Keratinocyte (primary cell): ENCODE data around the gene IGFBP3. TPM values are rescaled to one million over a fixed set of nuclear protein-coding genes. Genes with fewer than 3 reads are reported as not detected.

Experiments used
- DNase-seq: peaks from one replicate; pipeline ENCODE4 v3.0.0-alpha.2; 2011; ENCODE audit warnings: low read depth, missing footprints, low spot score
- FAIRE-seq: peaks from 2 replicates; lab custom pipeline; 2011; peaks lifted over from hg19 to GRCh38; lab: Jason Lieb, UNC
- H2AFZ ChIP-seq: 2 replicates; pipeline ENCODE4 v1.6.0; 2012; ENCODE audit warnings: low read length, control low read depth, inconsistent platforms; ENCODE audit not compliant: control insufficient read depth
- H3K27ac ChIP-seq: 2 replicates; pipeline ENCODE4 v1.5.1; 2011; ENCODE audit warnings: low read length; ENCODE audit not compliant: control insufficient read depth, insufficient read depth
- H3K27me3 ChIP-seq: 3 replicates; pipeline ENCODE4 v1.6.0; 2011; ENCODE audit warnings: low read length; ENCODE audit not compliant: control insufficient read depth, insufficient read depth; ENCODE audit errors: extremely low read depth
- H3K36me3 ChIP-seq, 2 experiments: 2 replicates in 1 of 2; 3 replicates in 1 of 2; pipeline ENCODE4 v1.5.1; 2011; ENCODE audit warnings: low read length in 2 of 2, mild to moderate bottlenecking in 1 of 2; ENCODE audit not compliant: control insufficient read depth in 2 of 2, insufficient read depth in 2 of 2; ENCODE audit errors: extremely low read depth in 1 of 2
- H3K4me1 ChIP-seq: 3 replicates; pipeline ENCODE4 v1.5.1; 2011; ENCODE audit warnings: low read length; ENCODE audit not compliant: control insufficient read depth, insufficient read depth; ENCODE audit errors: extremely low read depth
- H3K4me2 ChIP-seq: 3 replicates; pipeline ENCODE4 v1.6.0; 2011; ENCODE audit warnings: low read depth, low read length; ENCODE audit not compliant: control insufficient read depth, insufficient read depth; ENCODE audit errors: extremely low read depth
- H3K4me3 ChIP-seq, 3 experiments: fragments of 200-600 bp in 1 of 3; sonication (generic) in 1 of 3; 2 replicates in 2 of 3; 3 replicates in 1 of 3; pipeline ENCODE4 v1.5.1; 2011 to 2016; ENCODE audit warnings: low read length in 3 of 3, mild to moderate bottlenecking in 3 of 3, control low read depth in 2 of 3, inconsistent platforms in 1 of 3, low read depth in 1 of 3, mixed read lengths in 1 of 3, mixed run types in 1 of 3, moderate library complexity in 1 of 3; ENCODE audit not compliant: control insufficient read depth in 2 of 3, insufficient read depth in 2 of 3; ENCODE audit errors: extremely low read depth in 1 of 3
- H3K79me2 ChIP-seq: 2 replicates; pipeline ENCODE4 v1.6.0; 2012; ENCODE audit warnings: low read length; ENCODE audit not compliant: control insufficient read depth, insufficient read depth
- H3K9ac ChIP-seq: 3 replicates; pipeline ENCODE4 v1.6.0; 2011; ENCODE audit warnings: low read length; ENCODE audit not compliant: control insufficient read depth, insufficient read depth; ENCODE audit errors: extremely low read depth
- H3K9me1 ChIP-seq: 3 replicates; pipeline ENCODE4 v1.6.0; 2011; ENCODE audit warnings: low read length; ENCODE audit not compliant: control insufficient read depth, insufficient read depth; ENCODE audit errors: extremely low read depth
- H3K9me3 ChIP-seq: 2 replicates; pipeline ENCODE4 v1.5.1; 2012; ENCODE audit warnings: low read depth, low read length; ENCODE audit not compliant: control insufficient read depth
- H4K20me1 ChIP-seq: 3 replicates; pipeline ENCODE4 v1.6.0; 2011; ENCODE audit warnings: low read length; ENCODE audit not compliant: control insufficient read depth, insufficient read depth; ENCODE audit errors: extremely low read depth
- CTCF ChIP-seq, 3 experiments: IDR thresholded peaks in 1 of 3; conservative IDR thresholded peaks in 1 of 3; optimal IDR thresholded peaks in 1 of 3; 2 replicates in 2 of 3; 3 replicates in 1 of 3; pipeline versions ENCODE3 to v1.5.1; 2011; ENCODE audit warnings: low read length in 3 of 3, mild to moderate bottlenecking in 3 of 3, moderate library complexity in 2 of 3, control low read depth in 1 of 3, inconsistent platforms in 1 of 3; ENCODE audit not compliant: insufficient read depth in 2 of 3; ENCODE audit errors: extremely low read depth in 1 of 3
- EZH2 ChIP-seq: IDR thresholded peaks from one replicate; pipeline ENCODE4 v1.6.1; 2012; ENCODE audit warnings: inconsistent platforms, mild to moderate bottlenecking, low read length, moderate library complexity
- dilution Hi-C: fragments of 300-500 bp; cut with MboI; formaldehyde crosslinking; loops from one replicate; pipeline ENCODE4 v1.7.0; 2020; ENCODE audit warnings: low sequenced_read_pairs; ENCODE audit not compliant: extremely low pct_ligation_motif_present
- polyA plus RNA-seq, 5 experiments: library from polyadenylated mRNA; depleted of rRNA in 3 of 5; stranded (reverse) in 3 of 5; stranded (forward) in 1 of 5; unstranded in 1 of 5; fragments of >200 nt; gene quantifications; 1 replicate in 1 of 5; 2 replicates in 3 of 5; 3 replicates in 1 of 5; pipeline versions ENCODE4 v1.2.1 to v1.2.3, GENCODE V29; 2011 to 2012; ENCODE audit warnings: missing spikeins in 2 of 5, low read depth in 1 of 5, low replicate concordance in 1 of 5

IGFBP3 gene
- polyA plus RNA-seq, 1 donor (not counting 4 experiments of a cell fraction or from before 2014, with no cell fraction given) = 14.0 TPM

DNA sequence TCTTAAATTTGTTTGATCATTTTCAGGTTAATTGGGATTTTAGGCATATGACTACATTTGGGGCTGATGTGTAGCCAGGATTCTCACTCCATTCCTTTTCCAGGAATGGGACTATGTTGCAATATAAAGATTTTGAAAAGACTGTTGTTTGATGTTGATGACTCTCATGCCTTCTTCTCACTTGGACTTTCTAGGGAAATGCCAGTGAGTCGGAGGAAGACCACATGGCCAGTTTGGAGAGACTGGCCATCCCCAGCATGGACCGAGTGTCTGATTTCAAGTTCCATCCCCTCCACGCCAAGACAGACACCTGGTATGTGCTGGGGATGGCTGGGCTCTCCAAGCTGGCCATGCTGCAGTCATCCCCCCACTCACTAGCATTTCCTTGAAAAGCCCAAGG lies 5.5 kb downstream of the IGFBP3 start:
- H3K9me3 ChIP-seq = no peaks in the 10 kb centered on the region
- H4K20me1 ChIP-seq = no peaks in the 10 kb centered on the region
- H3K27me3 ChIP-seq = peaks cover 32% of the 10 kb centered on the region
- dilution Hi-C loops = no loop called here
- DNase-seq (no peak), FAIRE-seq (no peak)
- peaks cover 8% of the 10 kb centered on the region for H3K4me1 ChIP-seq
- no peak overlapping the region for H2AFZ ChIP-seq
- no peak overlapping the region for H3K4me3 ChIP-seq
- no peak overlapping the region for H3K4me2 ChIP-seq
- TF ChIP-seq EZH2 = no peak
- TF ChIP-seq CTCF (optimal IDR thresholded peaks at IDR 0.05 in 1 of 3, IDR thresholded peaks at IDR 0.05 in 1 of 3, conservative IDR thresholded peaks at IDR 0.05 in 1 of 3; ENCODE audit: extremely low read depth in 1 of 3, insufficient read depth in 2 of 3, low read length in 3 of 3) = no peak
- H3K79me2 ChIP-seq = no peaks in the 10 kb centered on the region
- H3K9me1 ChIP-seq = no peaks in the 10 kb centered on the region
- no peak overlapping the region for H3K27ac ChIP-seq
- H3K9ac ChIP-seq = no peak overlapping the region
- no peaks in the 10 kb centered on the region for H3K36me3 ChIP-seq

DNA sequence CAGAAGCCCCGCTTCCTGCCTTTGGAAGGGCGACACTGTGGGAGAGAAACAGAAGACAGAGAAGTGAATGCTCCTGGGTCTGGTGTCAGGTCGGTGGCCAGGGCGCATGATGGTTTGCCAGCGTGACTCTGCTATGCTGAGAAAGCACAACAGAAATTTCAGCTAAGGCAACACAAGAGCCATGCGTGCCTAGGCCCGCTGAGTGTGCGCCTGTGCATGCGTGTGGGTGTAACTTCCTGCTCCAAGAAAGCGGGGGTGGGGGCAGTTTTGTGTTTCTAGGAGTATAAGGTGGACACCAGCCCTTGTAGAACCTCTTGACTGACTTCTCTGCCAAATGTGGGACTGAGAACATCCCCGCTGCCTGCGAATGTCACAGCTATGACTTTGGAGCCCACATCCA lies 6.2 kb downstream of the IGFBP3 start:
- no peaks in the 10 kb centered on the region for H4K20me1 ChIP-seq
- H3K79me2 ChIP-seq = no peaks in the 10 kb centered on the region
- no peak overlapping the region for H3K4me3 ChIP-seq
- no peak overlapping the region for H2AFZ ChIP-seq
- H3K27ac ChIP-seq = no peak overlapping the region
- no peak overlapping the region for H3K4me2 ChIP-seq
- H3K36me3 ChIP-seq = no peaks in the 10 kb centered on the region
- H3K9me1 ChIP-seq = no peaks in the 10 kb centered on the region
- H3K27me3 ChIP-seq = peaks cover 25% of the 10 kb centered on the region
- no peak for FAIRE-seq
- no peak for DNase-seq
- peaks cover 4% of the 10 kb centered on the region for H3K4me1 ChIP-seq
- no peak for TF ChIP-seq EZH2
- TF ChIP-seq CTCF (optimal IDR thresholded peaks at IDR 0.05 in 1 of 3, IDR thresholded peaks at IDR 0.05 in 1 of 3, conservative IDR thresholded peaks at IDR 0.05 in 1 of 3; ENCODE audit: extremely low read depth in 1 of 3, insufficient read depth in 2 of 3, low read length in 3 of 3) = no peak
- dilution Hi-C loops = no loop called here
- no peak overlapping the region for H3K9ac ChIP-seq
- H3K9me3 ChIP-seq = no peaks in the 10 kb centered on the region
